Right lung (tissue), 5 donors: ENCODE data around the gene ASAP2. TPM values are rescaled to one million over a fixed set of nuclear protein-coding genes. Genes with fewer than 3 reads are reported as not detected.

Source experiments
- DNase-seq, 2 donors: peaks; one replicate each; pipeline ENCODE4 v3.0.0-alpha.2; 2013
- polyA plus RNA-seq, 5 donors: library from polyadenylated mRNA; unstranded; fragments of 120-200 nt; gene quantifications; one replicate each; pipeline versions ENCODE4 v1.2.1 to v1.2.3, GENCODE V29; 2013; ENCODE audit warnings: inconsistent platforms in 1 of 5, low replicate concordance in 1 of 5; ENCODE audit not compliant: insufficient read length in 5 of 5, insufficient read depth in 1 of 5

Gene ASAP2
- polyA plus RNA-seq, 5 donors = 22.4 to 36.3 (median 33.7) TPM

- no peak for DNase-seq
Observed at GRCh38 chr2:9292426-9292825, 85.8 kb downstream of the ASAP2 start.

- no peak for DNase-seq
Observed at GRCh38 chr2:9294764-9295163, 88.2 kb downstream of the ASAP2 start.

GRCh38 chr2:9296559-9296958, 89.9 kb downstream of the ASAP2 start:
- DNase-seq = no peak

- DNase-seq = no peak
Observed at GRCh38 chr2:9297156-9297555, 90.5 kb downstream of the ASAP2 start.

GRCh38 chr2:9297807-9298206, 91.2 kb downstream of the ASAP2 start:
- DNase-seq = no peak

GRCh38 chr2:9298583-9298982, 92.0 kb downstream of the ASAP2 start:
- DNase-seq = no peak

- DNase-seq = no peak
Observed at GRCh38 chr2:9299161-9300100, 92.8 kb downstream of the ASAP2 start.

- DNase-seq = no peak
Observed at GRCh38 chr2:9300214-9300613, 93.6 kb downstream of the ASAP2 start.

- DNase-seq = no peak
Observed at GRCh38 chr2:9300829-9301453, 94.3 kb downstream of the ASAP2 start.

- no peak for DNase-seq
Observed at GRCh38 chr2:9302755-9303154, 96.1 kb downstream of the ASAP2 start.

GRCh38 chr2:9303528-9304225, 97.1 kb downstream of the ASAP2 start:
- DNase-seq = no peak

GRCh38 chr2:9306911-9307310, 100.3 kb downstream of the ASAP2 start:
- DNase-seq = no peak

- DNase-seq = no peak
Observed at GRCh38 chr2:9307535-9307934, 100.9 kb downstream of the ASAP2 start.

- no peak for DNase-seq
Observed at GRCh38 chr2:9308186-9308955, 101.8 kb downstream of the ASAP2 start.

- no peak for DNase-seq
Observed at GRCh38 chr2:9309147-9309546, 102.5 kb downstream of the ASAP2 start.

- DNase-seq = no peak
Observed at GRCh38 chr2:9310377-9310776, 103.8 kb downstream of the ASAP2 start.

GRCh38 chr2:9310798-9311197, 104.2 kb downstream of the ASAP2 start:
- DNase-seq = no peak

- DNase-seq = no peak
Observed at GRCh38 chr2:9311488-9311887, 104.9 kb downstream of the ASAP2 start.

GRCh38 chr2:9312591-9312990, 106.0 kb downstream of the ASAP2 start:
- DNase-seq = no peak

GRCh38 chr2:9313443-9313842, 106.8 kb downstream of the ASAP2 start:
- DNase-seq = no peak

GRCh38 chr2:9315280-9315847, 108.8 kb downstream of the ASAP2 start:
- no peak for DNase-seq
